ENCODE results near the gene RUSF1. TPM values are rescaled to one million over a fixed set of nuclear protein-coding genes. Genes with fewer than 3 reads are reported as not detected.

Gene RUSF1
- total and polyA plus RNA-seq, 10 of the 15 experiments (the other 5 are each of a cell fraction or from before 2014, with no cell fraction given), result 0.20 to 46.3 (median 29.7) TPM

- RAD21 ChIA-PET (ENCODE audit: unreplicated experiment), result no interaction called here
- BruUV-seq (replicated peaks), result no TSS peak
- Histone ChIP-seq H3K4me3 (no peak overlapping the region), H3K36me3 (ENCODE audit: control insufficient read depth in 2 of 2, insufficient read depth in 2 of 2, low read length in 1 of 2) (no peaks in the 10 kb centered on the region; a peak in 1 of 4 replicates), H3K4me1 (ENCODE audit: control insufficient read depth, insufficient read depth, low read length) (peaks cover 14% of the 10 kb centered on the region), H3K9me3 (replicated peaks; ENCODE audit: control insufficient read depth, insufficient read depth, low read length) (no peaks in the 10 kb centered on the region), H2AFZ (ENCODE audit: control insufficient read depth, low read depth, low read length) (no peak overlapping the region), H3K9ac (ENCODE audit: control insufficient read depth, insufficient read depth, low read length) (no peak overlapping the region), H3K4me2 (ENCODE audit: control insufficient read depth, insufficient read depth) (no peak overlapping the region), H3K27me3 (replicated peaks in 1 of 2; ENCODE audit: control insufficient read depth in 2 of 2, insufficient read depth in 2 of 2, low read length in 1 of 2) (no peaks in the 10 kb centered on the region), H4K20me1 (ENCODE audit: control insufficient read depth, insufficient read depth) (no peaks in the 10 kb centered on the region), H3K79me2 (ENCODE audit: control insufficient read depth, insufficient read depth, low read length) (peaks cover 13% of the 10 kb centered on the region), H3K27ac (ENCODE audit: control insufficient read depth, insufficient read depth) (no peak overlapping the region)
- in situ Hi-C loops (cut with MboI), result no loop called here
- POLR2A ChIA-PET, result no interaction called here
- FAIRE-seq, result no peak
- no peak for TF ChIP-seq KLF5 (IDR thresholded peaks at IDR 0.05; ENCODE audit: partially characterized antibody)
- TF ChIP-seq SIX5 (IDR thresholded peaks at IDR 0.05; ENCODE audit: low read depth, low read length, severe bottlenecking), result no peak
- TF ChIP-seq MEF2A (IDR thresholded peaks at IDR 0.05; ENCODE audit: insufficient read depth, low read depth, low read length), result no peak
- no peak for TF ChIP-seq NRF1 (conservative IDR thresholded peaks at IDR 0.05; ENCODE audit: low read depth, low read length)
- TF ChIP-seq CREM (IDR thresholded peaks at IDR 0.05; ENCODE audit: low read depth), result no peak
- TF ChIP-seq ZBTB11 (CRISPR knock-in tag; IDR thresholded peaks at IDR 0.05), result no peak
- TF ChIP-seq SREBF2 (IDR thresholded peaks at IDR 0.05; ENCODE audit: low read length), result no peak
- TF ChIP-seq RUNX3 (IDR thresholded peaks at IDR 0.05; ENCODE audit: low read length), result no peak
- no peak for TF ChIP-seq PAX5 (IDR thresholded peaks at IDR 0.05; ENCODE audit: borderline replicate concordance, low read depth, low read length)
- TF ChIP-seq PAX8 (IDR thresholded peaks at IDR 0.05), result no peak
- no peak for TF ChIP-seq IKZF2 (IDR thresholded peaks at IDR 0.05)
- no peak for TF ChIP-seq MTA2 (IDR thresholded peaks at IDR 0.05; ENCODE audit: low read depth)
- TF ChIP-seq ELK1 (IDR thresholded peaks at IDR 0.05; ENCODE audit: low read depth, low read length), result no peak
- no peak for TF ChIP-seq ASH2L (IDR thresholded peaks at IDR 0.05; ENCODE audit: borderline replicate concordance, low read depth)
- no peak for TF ChIP-seq TAF1 (IDR thresholded peaks at IDR 0.05; ENCODE audit: borderline replicate concordance, low read depth, low read length)
- ATAC-seq, result no peak
- DNase-seq (ENCODE audit: low read depth, low spot score), result no peak
- CTCF ChIA-PET, result interaction anchor here (1.8 kb wide), 1 partner anchor 42 kb away, joined by 11 read pairs; no protein-coding TSS in a partner anchor
- intact Hi-C loops (cut with micrococcal nuclease; ENCODE audit: unreplicated experiment), result loop anchor here (10.0 kb wide), 1 partner anchor 62 kb away; no protein-coding TSS in a partner anchor
- SMC1A ChIA-PET (ENCODE audit: uncharacterized antibody, unreplicated experiment), result interaction anchor here (1.0 kb wide), 1 partner anchor 365 kb away, joined by 3 read pairs; no protein-coding TSS in a partner anchor
These were observed 5.2 kb downstream of the RUSF1 start for GRCh38 chr16:31502981-31503380.

Data from GM12878 (cell line).